IPS DF 6.9 (cell line): ENCODE data around the gene EHMT1.
A peak's percentile ranks its signal among the peaks of the same experiment; 100 is the strongest.

Experiments
- DNase-seq: peaks from one replicate; pipeline ENCODE4 v3.0.0-alpha.2; 2013; ENCODE audit warnings: low read depth, low spot score
- H3K27ac ChIP-seq: one replicate; pipeline ENCODE4 v1.5.1; 2013; ENCODE audit warnings: low read length, control low read depth
- H3K27me3 ChIP-seq: 2 replicates; pipeline ENCODE4 v1.6.1; 2013; ENCODE audit warnings: mild to moderate bottlenecking, low read length; ENCODE audit not compliant: control insufficient read depth, insufficient read depth
- H3K36me3 ChIP-seq: 2 replicates; pipeline ENCODE4 v1.6.1; 2013; ENCODE audit warnings: low read length; ENCODE audit not compliant: control insufficient read depth, insufficient read depth
- H3K4me1 ChIP-seq: 2 replicates; pipeline ENCODE4 v1.6.1; 2013; ENCODE audit warnings: low read length; ENCODE audit not compliant: control insufficient read depth, insufficient read depth
- H3K4me3 ChIP-seq: 2 replicates; pipeline ENCODE4 v1.5.1; 2013; ENCODE audit warnings: mild to moderate bottlenecking, low read length
- H3K9me3 ChIP-seq: 2 replicates; pipeline ENCODE4 v1.6.1; 2013; ENCODE audit warnings: low read length, inconsistent platforms; ENCODE audit not compliant: control insufficient read depth, insufficient read depth
- WGBS: extraction: QIAGEN DNeasy Blood & Tissue Kit; methylation state at CpG from one replicate; pipeline ENCODE4 v1.1.7; 2013; ENCODE audit warnings: mixed read lengths, missing lambda C conversion rate; ENCODE audit not compliant: insufficient read length, insufficient coverage; 5-methylcytosine and 5-hydroxymethylcytosine counted together

Gene EHMT1

DNA sequence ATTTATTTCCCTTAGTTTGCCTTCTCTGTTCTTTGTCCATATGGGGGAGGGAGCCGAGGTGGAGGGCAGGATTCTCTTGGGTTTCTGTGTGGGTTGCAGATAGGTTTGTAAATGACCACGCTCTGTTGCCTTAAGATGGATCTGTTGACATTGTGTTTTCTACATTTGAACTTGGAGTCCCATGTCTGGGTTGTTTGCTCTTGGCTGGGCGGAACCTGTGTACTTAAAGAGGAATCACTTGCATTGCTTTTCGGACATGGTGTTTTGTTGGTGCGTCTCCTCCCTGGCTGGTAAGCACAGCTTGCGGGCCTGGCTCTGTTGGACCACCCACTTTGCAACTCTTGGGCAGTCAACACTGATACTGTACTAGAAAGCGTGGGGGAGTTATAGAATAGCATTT, 45.9 kb downstream of the EHMT1 start:
- Histone ChIP-seq H3K36me3 (no peaks in the 10 kb centered on the region), H3K27ac (no peak overlapping the region), H3K27me3 (no peaks in the 10 kb centered on the region), H3K4me1 (peaks cover 15% of the 10 kb centered on the region), H3K9me3 (no peaks in the 10 kb centered on the region), H3K4me3 (no peak overlapping the region)
- no CpG with 5 or more reads among the region's 7 CpGs for WGBS
- DNase-seq = no peak

DNA sequence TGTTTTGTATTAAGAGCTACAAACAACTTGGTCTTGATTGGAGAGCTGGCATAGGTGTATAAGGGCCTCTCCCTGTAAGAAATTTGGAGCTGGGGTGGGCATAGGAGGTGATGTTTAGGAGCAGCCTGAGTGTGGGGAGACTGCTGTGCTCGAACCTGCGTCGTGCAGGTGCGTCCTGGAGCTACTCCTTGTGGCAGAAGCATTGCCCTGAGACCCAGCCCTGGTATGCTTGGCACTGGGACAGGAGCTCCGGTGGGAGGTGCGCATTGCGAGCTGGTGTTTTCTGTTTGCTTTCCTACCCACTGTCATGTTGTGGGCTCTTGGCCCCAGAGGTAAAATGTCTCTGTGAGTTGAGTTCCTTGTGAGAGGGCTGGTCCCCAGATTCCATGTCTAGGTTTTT, 46.4 kb downstream of the EHMT1 start:
- Histone ChIP-seq H3K27ac (no peak overlapping the region), H3K4me1 (peaks cover 17% of the 10 kb centered on the region), H3K27me3 (no peaks in the 10 kb centered on the region), H3K36me3 (no peaks in the 10 kb centered on the region), H3K9me3 (no peaks in the 10 kb centered on the region), H3K4me3 (no peak overlapping the region)
- no peak for DNase-seq
- WGBS = no CpG with 5 or more reads among the region's 7 CpGs

DNA sequence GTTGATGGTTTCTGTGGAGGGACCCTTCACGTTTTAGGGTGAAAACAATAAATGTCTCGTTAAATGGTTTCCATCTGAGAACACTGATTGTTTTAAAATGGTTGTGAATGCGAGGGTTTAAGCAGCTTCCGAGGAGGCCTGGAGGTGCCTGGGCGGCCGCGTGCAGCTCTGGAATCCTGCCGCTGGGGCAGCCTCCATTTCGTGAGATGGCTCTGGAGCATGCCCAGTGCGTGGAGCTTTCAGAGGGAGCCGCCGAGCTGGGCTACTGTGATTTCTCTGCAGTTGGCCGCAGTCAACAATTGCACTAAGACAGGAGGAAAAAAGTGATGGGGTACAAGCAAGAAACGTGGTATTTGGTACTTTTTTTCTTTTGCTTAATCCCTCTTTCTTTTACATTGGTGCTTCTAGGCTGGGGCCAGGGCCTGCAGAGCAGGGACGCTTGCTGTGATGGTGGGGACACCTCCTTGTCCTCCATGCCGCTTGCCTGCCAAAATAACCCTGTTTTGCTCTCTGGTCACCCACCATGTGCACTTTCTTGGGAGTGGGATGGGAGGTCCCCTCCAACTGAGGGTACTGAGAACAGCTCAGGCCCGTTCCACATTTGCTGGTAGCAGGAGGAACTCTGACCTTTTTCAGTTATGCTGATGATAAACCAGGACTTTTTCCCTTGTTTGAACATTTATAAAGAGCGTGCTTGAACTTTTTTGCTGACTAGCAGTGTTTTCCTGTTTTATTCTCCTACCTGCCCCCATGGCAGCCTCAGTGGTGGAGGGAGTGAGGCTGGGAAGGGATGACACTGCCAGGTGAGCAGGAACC, 47.1 kb downstream of the EHMT1 start:
- Histone ChIP-seq H3K4me1 (peaks cover 21% of the 10 kb centered on the region), H3K27me3 (no peaks in the 10 kb centered on the region), H3K9me3 (no peaks in the 10 kb centered on the region), H3K4me3 (no peak overlapping the region), H3K36me3 (no peaks in the 10 kb centered on the region), H3K27ac (no peak overlapping the region)
- WGBS = no CpG with 5 or more reads among the region's 18 CpGs
- no peak for DNase-seq

DNA sequence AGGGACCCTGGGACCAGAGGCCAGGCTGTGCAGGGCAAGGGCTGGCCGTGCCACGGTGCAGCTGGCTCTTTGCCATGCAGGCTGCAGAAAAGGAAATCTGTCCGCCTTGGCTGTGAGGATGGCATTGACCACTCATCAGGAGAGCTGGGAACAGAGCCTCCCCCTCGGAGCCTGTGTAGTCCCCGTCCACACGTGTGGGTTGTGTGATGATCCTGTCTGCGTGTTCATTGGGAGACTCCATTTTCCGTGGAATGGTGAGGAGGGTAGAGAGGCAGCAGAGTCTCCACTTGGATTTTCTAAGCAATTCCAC, 47.7 kb downstream of the EHMT1 start:
- Histone ChIP-seq H3K4me3 (no peak overlapping the region), H3K27me3 (no peaks in the 10 kb centered on the region), H3K9me3 (no peaks in the 10 kb centered on the region), H3K4me1 (peaks cover 21% of the 10 kb centered on the region), H3K36me3 (no peaks in the 10 kb centered on the region), H3K27ac (no peak overlapping the region)
- WGBS = no CpG with 5 or more reads among the region's 8 CpGs
- no peak for DNase-seq

DNA sequence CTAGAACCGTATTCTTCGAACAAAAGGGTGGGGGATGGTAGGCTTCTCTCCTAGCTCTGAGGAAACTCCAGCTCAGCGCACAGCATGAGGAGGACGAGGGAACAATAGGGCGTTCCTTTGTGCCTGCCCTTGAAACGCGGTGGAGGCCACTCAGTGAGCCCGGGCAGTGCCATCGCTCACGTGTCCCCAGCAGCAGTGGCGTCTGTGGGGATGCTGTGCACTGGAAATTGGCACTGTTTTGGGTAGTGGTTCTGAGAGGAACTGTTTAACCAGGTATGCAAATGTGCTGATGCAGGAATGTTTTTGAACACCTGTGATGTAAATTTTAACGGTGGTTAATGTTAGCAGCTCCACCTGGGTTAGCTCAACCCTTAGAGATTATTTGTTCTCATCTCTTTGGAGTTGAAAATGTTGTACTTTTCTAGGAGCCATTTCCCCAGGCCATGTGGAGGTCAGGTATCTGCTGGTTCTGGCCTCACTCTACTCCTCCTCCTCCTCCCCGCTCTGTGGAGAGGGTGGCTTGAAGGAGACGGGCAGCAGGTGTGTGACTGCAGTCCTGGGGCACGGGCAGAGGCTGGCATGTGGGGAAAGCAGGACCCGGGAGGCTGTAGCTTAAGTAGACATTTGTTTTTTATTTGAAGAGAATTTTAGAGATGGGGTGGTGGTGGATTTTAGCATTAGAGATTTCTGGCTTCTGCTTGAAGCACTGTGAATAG, 48.3 kb downstream of the EHMT1 start:
- DNase-seq = peak; percentile 77
- no peak overlapping the region for H3K27ac ChIP-seq
- H3K27me3 ChIP-seq = no peaks in the 10 kb centered on the region
- no peak overlapping the region for H3K4me3 ChIP-seq
- no peaks in the 10 kb centered on the region for H3K9me3 ChIP-seq
- no peaks in the 10 kb centered on the region for H3K36me3 ChIP-seq
- peaks cover 21% of the 10 kb centered on the region for H3K4me1 ChIP-seq
- whole genome bisulfite sequencing = no CpG with 5 or more reads among the region's 16 CpGs

DNA sequence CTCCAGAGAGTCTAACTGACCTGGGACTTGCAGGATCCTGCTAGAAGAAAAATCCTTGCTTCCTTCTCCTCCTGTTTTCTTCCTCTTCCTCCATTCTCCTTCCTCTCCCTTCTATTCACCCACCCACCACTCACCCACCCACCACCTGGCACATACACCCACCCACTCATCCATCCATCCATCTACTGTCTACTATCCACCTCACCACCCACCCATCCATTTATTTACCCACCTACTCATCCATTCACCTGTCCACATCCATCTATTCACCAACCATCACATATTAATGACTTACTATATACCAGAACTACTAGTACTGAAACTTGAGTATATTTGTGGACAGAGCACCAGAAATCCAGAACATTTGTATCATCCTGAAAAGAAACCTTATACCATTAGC, 49.4 kb downstream of the EHMT1 start:
- Histone ChIP-seq H3K4me1 (peaks cover 21% of the 10 kb centered on the region), H3K4me3 (no peak overlapping the region), H3K27ac (no peak overlapping the region), H3K9me3 (no peaks in the 10 kb centered on the region), H3K36me3 (no peaks in the 10 kb centered on the region), H3K27me3 (no peaks in the 10 kb centered on the region)
- DNase-seq = no peak

DNA sequence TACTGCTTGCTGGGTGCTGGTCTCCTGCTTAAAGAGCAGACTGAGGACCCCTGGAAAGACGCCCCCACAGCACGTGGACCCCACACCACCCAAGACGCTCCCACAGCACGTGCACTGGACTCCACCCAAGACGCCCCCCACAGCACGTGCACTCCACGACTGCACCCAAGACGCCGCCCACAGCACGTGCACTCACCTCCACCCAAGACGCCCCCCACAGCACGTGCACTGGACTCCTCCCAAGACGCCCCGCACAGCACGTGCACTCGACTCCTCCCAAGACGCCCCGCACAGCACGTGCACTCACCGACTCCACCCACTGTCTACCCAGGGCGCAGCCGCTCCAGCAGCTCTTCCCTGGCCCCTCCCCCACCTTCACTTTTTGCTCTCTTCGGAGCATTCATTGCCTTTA, 50.5 kb downstream of the EHMT1 start:
- WGBS = no CpG with 5 or more reads among the region's 23 CpGs
- Histone ChIP-seq H3K4me3 (no peak overlapping the region), H3K36me3 (no peaks in the 10 kb centered on the region), H3K9me3 (no peaks in the 10 kb centered on the region), H3K27me3 (no peaks in the 10 kb centered on the region), H3K4me1 (peaks cover 27% of the 10 kb centered on the region), H3K27ac (no peak overlapping the region)
- DNase-seq = no peak

DNA sequence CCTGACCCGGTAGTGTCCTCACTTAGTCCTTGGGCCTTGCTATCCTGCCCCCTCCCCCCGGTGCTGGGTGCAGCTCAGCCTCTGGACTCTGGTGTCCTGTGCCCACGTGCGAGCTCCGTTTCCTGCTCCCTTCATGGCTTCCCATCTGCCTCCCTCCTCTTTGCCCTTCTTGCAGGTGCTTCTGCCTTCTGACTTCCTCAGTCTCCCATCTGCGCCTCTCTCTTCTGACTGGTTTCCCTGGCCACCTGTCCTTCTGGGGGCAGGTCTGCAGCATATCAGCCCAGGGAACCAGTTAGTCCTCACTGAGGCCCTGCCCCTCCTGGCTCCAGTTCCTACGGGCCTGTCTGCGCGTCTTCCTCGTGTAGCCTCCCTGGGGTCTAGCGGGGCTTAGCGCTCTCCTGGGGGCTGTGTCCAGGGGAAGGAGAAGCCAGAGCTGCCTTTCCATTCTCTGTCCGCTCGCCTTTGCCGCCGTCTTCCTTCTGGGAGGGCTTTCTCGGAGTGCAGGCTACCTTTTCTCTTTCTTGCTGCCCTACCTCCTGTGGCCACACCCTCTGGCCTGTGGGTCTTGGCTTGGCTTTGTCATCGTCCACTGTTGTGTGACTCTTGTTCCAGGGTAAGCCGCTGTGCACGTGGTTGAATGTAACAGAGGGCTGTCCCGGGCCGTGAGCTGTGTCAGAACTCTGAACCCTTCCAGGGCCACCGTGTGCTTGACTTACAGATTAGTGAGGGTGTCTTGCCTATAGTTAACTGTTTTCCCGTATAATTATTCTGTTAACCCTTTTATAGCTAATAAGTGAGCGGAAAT, 51.8 kb downstream of the EHMT1 start:
- no peak for DNase-seq
- Histone ChIP-seq H3K9me3 (no peaks in the 10 kb centered on the region), H3K36me3 (no peaks in the 10 kb centered on the region), H3K4me3 (no peak overlapping the region), H3K27me3 (no peaks in the 10 kb centered on the region), H3K27ac (peak overlapping the region; percentile 12), H3K4me1 (peaks cover 26% of the 10 kb centered on the region)
- WGBS = no CpG with 5 or more reads among the region's 25 CpGs

DNA sequence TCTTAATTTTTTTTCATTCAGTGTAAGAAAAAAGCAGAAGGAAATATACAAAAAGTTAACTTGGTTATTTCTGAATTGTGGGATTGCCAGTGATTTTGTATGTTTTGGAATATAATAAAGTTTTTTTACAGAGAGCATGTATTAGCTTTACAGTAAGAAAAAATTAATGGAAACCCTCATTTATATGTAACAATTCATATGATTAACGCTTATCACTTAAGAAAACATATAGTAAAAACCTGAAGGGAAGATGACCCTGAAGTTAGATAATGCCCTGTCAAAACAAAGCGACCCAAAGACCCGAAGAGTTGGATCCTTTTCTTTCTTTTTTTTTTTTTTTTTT, 52.4 kb downstream of the EHMT1 start:
- no peak for DNase-seq
- H3K4me3 ChIP-seq = no peak overlapping the region
- H3K36me3 ChIP-seq = no peaks in the 10 kb centered on the region
- no peaks in the 10 kb centered on the region for H3K27me3 ChIP-seq
- no CpG with 5 or more reads among the region's 3 CpGs for WGBS
- no peak overlapping the region for H3K27ac ChIP-seq
- no peaks in the 10 kb centered on the region for H3K9me3 ChIP-seq
- peaks cover 24% of the 10 kb centered on the region for H3K4me1 ChIP-seq

DNA sequence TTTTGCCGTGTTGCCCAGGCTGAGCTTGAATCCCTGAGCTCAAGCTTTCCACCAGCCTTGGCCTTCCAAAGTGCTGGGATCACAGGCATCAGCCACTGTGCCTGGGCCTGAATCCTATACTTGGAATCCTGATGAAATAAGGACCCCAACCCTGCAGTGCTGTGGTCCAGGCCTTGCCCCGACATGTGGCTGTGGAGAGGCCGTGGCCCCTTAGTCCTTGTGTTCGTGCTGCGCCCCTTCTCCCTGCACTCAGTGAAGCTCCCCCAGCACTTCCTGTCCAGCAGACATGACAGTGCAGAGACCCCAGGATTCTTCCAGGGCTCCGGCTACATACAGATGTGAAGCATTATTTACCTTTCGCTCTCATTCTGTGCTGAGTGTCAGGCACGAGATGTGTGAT, 52.9 kb downstream of the EHMT1 start:
- Histone ChIP-seq H3K27ac (no peak overlapping the region), H3K36me3 (no peaks in the 10 kb centered on the region), H3K4me1 (peaks cover 20% of the 10 kb centered on the region), H3K9me3 (no peaks in the 10 kb centered on the region), H3K27me3 (no peaks in the 10 kb centered on the region), H3K4me3 (no peak overlapping the region)
- no peak for DNase-seq
- no CpG with 5 or more reads among the region's 8 CpGs for WGBS
